Activated naive CD8-positive, alpha-beta T cell (primary cell): ENCODE results near the gene OGFR.

Experiments used
- H3K27ac Mint-ChIP-seq: one replicate; pipeline ENCODE4 v1.8.0; 2021; ENCODE audit warnings: mixed read lengths
- H3K27me3 Mint-ChIP-seq: one replicate; pipeline ENCODE4 v1.8.0; 2021; ENCODE audit warnings: mixed read lengths
- H3K36me3 Mint-ChIP-seq: one replicate; pipeline ENCODE4 v1.8.0; 2021; ENCODE audit warnings: mixed read lengths
- H3K4me1 Mint-ChIP-seq: one replicate; pipeline ENCODE4 v1.8.0; 2021; ENCODE audit warnings: low read depth, mixed read lengths
- H3K4me3 Mint-ChIP-seq: one replicate; pipeline ENCODE4 v1.8.0; 2021; ENCODE audit warnings: mild to moderate bottlenecking, mixed read lengths
- H3K9me3 Mint-ChIP-seq: one replicate; pipeline ENCODE4 v1.8.0; 2021; ENCODE audit warnings: low read depth, mixed read lengths

Gene OGFR

DNA sequence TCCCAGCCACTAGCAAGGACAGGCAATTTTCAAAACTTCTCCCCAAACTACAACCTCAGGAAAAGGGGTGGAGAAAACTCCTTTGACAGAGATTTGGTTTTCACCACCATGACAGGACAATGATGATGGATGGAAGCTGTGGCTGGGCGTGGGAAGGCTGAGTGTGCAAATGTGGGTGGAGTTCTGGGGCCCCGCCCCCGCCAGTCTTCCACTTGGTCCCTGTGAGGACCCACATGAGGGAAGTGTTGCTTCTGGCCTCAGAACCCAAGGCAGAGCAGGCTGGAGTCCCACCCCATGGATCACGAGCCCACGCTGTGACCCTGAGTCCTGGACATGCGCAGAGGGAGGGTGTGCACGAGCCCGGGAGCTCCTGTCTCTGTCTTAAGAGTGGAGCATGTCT is 29.9 kb upstream of the OGFR start:
- Mint-ChIP-seq H3K27ac (peak overlapping the region; percentile 87), H3K4me3 (peak overlapping the region; percentile 28), H3K9me3 (no peaks in the 10 kb centered on the region), H3K4me1 (peaks cover 49% of the 10 kb centered on the region), H3K36me3 (no peaks in the 10 kb centered on the region), H3K27me3 (no peaks in the 10 kb centered on the region)

DNA sequence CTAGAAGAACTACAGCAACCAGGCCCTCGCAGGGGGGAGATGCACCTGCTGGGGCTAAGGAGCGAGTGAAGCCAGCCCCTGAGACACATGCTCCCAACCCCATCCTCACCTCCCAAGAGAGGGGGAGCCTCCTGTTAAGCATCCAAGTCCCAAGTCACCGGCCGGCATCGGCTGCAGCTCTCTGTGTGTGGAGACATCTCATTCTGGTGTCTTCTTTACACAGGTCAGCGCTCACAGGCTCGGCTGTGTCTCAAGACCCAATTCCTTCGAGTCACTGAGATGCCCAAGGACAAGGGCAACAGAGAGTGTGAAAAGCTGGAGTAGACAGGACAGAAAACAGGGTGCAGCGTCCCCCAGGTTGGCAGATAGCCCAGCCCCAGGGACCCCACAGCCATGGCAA is 29.4 kb upstream of the OGFR start:
- Mint-ChIP-seq H3K27me3 (no peaks in the 10 kb centered on the region), H3K4me3 (no peak overlapping the region), H3K4me1 (peaks cover 49% of the 10 kb centered on the region), H3K27ac (peak overlapping the region; percentile 87), H3K36me3 (no peaks in the 10 kb centered on the region), H3K9me3 (no peaks in the 10 kb centered on the region)

DNA sequence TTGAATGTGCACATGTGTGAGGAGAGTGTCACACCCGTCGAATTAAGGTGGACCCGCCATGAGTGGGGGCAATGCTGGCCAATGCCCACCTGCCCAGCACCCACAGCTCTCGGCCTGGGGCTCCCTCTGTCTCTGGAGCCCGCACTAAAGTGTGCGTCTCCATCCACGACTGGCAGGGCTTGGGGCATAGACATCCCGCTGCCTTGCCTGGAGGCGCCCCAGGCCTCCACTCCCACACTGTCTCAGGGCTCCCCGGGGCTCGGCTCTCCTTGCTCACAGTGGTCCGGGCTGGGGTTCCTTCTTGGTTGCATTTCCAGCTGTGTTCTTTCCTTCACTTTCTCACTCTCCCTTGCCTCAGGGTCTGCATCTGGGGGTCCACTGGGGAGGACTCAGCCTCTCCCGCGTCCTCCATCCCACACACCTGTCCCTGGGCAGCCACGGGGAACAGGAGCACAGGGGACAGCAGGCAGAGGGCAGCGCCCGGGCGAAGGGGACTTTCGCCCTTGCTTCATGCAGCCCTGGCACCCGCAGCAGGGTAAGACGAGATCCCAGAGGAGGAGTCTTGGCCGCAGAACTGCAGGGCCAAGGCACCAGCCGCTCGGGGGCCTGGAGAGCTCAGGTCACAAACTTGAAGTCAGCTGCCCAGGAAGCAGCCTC is 28.5 kb upstream of the OGFR start:
- Mint-ChIP-seq H3K27ac (peak overlapping the region; percentile 87), H3K4me3 (peak overlapping the region; percentile 63), H3K4me1 (peaks cover 49% of the 10 kb centered on the region), H3K9me3 (no peaks in the 10 kb centered on the region), H3K36me3 (no peaks in the 10 kb centered on the region), H3K27me3 (no peaks in the 10 kb centered on the region)

DNA sequence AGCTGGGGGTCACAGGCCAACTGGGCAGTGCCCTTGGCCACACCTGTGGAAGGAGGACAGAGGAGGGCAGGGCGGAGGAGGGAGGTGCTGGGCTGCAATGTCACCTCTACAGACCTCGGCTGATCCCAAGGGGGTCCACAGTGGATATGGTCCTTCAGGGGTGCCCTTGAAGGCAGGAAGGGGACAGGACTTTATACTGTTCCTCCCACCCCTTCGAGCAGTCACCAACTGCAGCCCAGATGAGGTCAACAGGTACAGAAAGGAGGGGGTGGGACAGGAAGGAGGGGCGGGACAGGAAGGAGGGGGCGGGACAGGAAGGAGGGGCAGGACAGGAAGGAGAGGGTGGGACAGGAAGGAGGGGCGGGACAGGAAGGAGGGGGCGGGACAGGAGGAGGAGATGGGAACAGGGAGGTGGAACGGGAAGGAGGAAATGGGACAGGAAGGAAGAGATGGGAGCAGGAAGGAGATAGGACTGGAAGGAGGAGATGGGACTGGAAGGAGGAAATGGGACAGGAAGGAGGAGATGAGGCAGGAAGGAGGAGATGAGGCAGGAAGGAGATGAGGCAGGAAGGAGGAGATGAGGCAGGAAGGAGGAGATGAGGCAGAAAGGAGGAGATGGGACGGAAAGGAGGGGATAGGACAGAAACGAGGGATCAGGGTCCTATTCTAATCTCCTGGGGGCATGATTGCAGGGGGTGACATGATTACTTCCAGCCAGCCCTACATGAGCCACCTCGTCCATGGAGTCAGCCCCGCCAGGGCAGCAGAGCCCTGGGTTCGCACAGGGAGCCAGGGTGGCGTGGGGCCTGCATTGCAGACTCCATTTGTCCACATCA is 27.7 kb upstream of the OGFR start:
- Mint-ChIP-seq H3K36me3 (no peaks in the 10 kb centered on the region), H3K27ac (peak overlapping the region; percentile 87), H3K4me1 (peaks cover 48% of the 10 kb centered on the region)

DNA sequence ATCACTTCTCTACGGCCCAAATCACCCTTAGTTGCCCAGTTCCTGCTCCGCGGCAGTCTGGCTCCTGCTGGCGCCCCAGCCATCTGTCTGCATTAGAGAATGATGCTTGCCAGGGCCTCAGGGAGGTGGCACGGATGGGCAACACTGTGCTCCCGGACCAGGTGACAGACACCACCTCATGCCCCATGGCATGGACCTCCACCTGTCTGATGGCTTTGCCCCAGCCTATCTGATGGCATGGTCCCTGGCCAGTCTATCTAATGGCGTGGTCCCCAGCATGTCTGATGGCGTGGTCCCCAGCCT is 27.2 kb upstream of the OGFR start:
- peaks cover 48% of the 10 kb centered on the region for H3K4me1 Mint-ChIP-seq
- H3K9me3 Mint-ChIP-seq = no peaks in the 10 kb centered on the region
- no peaks in the 10 kb centered on the region for H3K27me3 Mint-ChIP-seq
- peak overlapping the region; percentile 87 for H3K27ac Mint-ChIP-seq
- H3K4me3 Mint-ChIP-seq = no peak overlapping the region
- no peaks in the 10 kb centered on the region for H3K36me3 Mint-ChIP-seq

More for the DNA sequence above, 27.7 kb upstream of the OGFR start:
- Mint-ChIP-seq H3K4me3 (peak overlapping the region; percentile 67), H3K27me3 (no peaks in the 10 kb centered on the region), H3K9me3 (no peaks in the 10 kb centered on the region)

DNA sequence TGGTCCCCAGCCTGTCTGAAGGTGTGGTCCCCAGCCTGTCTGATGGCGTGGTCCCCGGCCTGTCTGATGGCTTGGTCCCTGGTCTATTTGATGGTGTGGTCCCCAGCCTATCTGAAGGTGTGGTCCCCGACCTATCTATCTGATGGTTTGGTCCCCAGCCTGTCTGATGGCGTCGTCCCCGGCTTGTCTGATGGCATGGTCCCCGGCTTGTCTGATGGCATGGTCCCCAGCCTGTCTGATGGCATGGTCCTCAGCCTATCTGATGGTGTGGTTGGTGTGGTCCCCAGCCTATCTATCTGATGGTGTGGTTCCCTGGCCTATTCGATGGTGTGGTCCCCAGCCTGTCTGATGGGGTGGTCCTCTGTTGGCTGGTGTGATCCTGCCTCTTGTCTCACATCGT is 26.6 kb upstream of the OGFR start:
- no peaks in the 10 kb centered on the region for H3K9me3 Mint-ChIP-seq
- peaks cover 44% of the 10 kb centered on the region for H3K4me1 Mint-ChIP-seq
- no peak overlapping the region for H3K4me3 Mint-ChIP-seq
- H3K27ac Mint-ChIP-seq = no peak overlapping the region
- no peaks in the 10 kb centered on the region for H3K36me3 Mint-ChIP-seq
- H3K27me3 Mint-ChIP-seq = no peaks in the 10 kb centered on the region

DNA sequence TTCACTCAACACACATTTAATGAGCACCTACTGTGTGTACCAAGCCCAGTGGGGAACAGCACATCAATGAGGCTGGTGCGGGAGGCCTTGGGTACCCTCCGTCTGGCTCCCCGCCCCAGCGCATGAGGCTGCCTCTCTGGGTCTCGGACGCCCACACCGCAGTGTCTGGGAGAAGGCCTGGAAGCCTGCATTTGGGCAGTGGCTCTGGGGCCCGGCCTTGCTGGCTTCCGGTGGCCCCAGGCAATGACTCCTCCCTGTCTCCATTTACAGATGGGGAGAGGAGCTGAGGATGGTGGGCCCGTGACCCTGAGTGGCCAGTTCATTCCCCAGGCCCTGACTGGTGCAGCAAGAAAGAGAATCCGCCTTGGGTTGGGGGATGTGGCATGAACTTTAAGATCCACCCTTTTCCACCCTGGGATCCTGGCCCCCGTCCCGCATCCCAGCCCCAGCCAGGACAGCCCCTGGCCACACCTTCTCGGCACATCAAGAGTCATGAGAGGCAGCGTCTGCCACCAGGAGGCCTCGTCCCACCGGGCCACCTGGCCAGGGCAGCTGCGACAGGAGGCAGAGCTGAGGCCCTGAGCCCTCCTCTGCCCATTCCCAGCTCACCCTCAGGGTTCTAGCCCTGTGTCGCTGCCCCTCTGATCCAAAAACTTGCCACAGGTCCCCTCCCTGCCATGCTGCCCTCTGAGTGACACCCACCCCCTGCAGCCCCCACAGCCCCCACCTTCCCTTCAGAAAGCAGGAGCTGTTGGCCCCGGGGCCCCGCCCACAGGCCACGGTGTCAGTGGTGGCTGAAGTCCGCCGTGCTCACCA is 25.8 kb upstream of the OGFR start:
- Mint-ChIP-seq H3K4me1 (peaks cover 40% of the 10 kb centered on the region), H3K9me3 (no peaks in the 10 kb centered on the region), H3K36me3 (no peaks in the 10 kb centered on the region), H3K27me3 (no peaks in the 10 kb centered on the region), H3K4me3 (no peak overlapping the region), H3K27ac (no peak overlapping the region)

DNA sequence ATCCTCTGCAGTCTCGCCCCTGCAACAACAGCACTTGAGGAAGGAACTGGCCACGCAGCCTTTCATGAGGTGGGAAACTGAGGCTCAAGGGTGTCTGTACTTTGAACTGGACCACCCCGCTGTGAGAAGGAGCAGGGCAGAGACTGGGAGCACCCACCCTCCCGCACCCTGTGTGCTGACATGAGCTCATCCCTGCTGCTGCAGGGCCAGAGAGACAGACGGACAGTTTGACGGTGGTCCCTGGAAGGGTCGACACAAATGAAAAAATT is 25.3 kb upstream of the OGFR start:
- Mint-ChIP-seq H3K27ac (no peak overlapping the region), H3K36me3 (no peaks in the 10 kb centered on the region), H3K27me3 (no peaks in the 10 kb centered on the region), H3K4me3 (no peak overlapping the region), H3K4me1 (peaks cover 36% of the 10 kb centered on the region), H3K9me3 (no peaks in the 10 kb centered on the region)

DNA sequence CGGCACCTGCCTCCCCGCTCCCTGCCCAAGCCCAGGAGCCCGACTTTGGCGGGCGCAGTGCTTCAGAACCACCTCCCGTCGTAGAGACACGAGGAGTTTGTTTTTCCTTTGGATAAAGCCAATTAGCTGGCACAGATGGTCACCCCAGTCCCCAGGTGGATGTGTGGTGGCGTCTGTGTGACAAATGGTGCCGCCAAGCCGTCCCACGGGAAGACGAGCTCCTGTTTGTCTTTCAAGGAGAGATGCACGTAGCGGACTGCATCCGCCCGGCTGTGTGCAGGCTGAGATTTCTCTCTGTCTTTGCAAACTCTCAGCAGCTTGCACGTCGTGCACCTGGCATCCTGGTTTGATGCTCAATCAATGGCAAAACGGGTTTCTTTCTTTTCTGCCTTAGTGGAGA is 24.4 kb upstream of the OGFR start:
- Mint-ChIP-seq H3K36me3 (no peaks in the 10 kb centered on the region), H3K27me3 (no peaks in the 10 kb centered on the region), H3K4me1 (peaks cover 30% of the 10 kb centered on the region), H3K27ac (no peak overlapping the region), H3K9me3 (no peaks in the 10 kb centered on the region), H3K4me3 (no peak overlapping the region)

DNA sequence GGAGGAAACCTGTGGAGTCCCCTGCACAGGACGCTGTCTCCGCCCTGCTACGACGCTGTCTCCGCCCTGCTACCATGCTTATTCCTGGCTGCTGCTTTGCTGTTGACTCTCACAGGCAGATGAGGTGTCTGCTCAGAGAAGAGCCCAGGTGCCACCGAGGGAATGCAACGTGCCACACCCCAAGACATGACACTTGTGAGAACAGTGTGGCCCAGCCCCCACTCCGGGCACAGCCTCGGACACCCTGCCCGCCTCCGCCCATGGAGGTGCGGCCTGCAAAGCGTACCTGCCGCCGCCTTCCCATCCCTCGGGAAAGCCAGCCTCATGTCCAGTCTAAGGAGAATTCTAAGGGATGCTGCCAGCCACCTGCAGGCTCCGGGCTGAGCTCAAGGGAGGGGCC is 23.9 kb upstream of the OGFR start:
- Mint-ChIP-seq H3K27me3 (no peaks in the 10 kb centered on the region), H3K4me3 (no peak overlapping the region), H3K9me3 (no peaks in the 10 kb centered on the region), H3K4me1 (peaks cover 25% of the 10 kb centered on the region), H3K36me3 (no peaks in the 10 kb centered on the region), H3K27ac (no peak overlapping the region)

DNA sequence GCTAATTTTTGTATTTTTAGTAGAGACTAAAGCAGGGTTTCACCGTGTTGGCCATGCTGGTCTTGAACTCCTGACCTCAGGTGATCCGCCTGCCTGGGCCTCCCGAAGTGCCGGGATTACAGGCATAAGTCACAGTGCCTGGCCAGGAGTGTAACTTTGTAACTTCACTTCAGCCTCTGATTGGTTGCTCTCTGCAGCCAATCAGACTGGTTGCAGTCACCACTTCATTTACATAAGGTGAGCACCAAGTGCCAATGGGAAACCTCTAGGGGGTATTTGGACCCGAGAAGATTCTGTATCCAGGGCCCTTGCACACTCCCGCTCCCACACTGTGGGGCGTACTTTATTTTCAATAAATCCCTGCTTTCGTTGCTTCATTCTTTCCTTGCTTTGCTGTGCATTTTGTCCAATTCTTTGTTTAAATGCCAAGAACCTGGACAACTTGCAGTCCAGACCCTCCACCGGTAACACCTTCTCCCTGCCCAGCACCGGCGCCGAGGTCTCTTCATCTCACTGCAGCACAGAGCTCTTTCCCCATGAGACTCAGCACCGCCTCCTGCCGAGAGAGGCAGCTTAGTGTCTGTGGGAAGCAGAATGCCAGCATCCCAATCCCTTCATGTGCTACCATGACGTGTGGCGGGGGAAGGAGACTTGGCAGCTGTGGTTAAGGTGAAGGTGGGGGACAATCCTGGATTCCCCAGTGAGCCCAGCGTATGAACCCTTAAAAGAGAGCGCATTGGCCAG is 22.3 kb upstream of the OGFR start:
- Mint-ChIP-seq H3K4me3 (no peak overlapping the region), H3K36me3 (no peaks in the 10 kb centered on the region), H3K4me1 (peaks cover 13% of the 10 kb centered on the region), H3K27ac (no peak overlapping the region), H3K9me3 (no peaks in the 10 kb centered on the region), H3K27me3 (no peaks in the 10 kb centered on the region)

DNA sequence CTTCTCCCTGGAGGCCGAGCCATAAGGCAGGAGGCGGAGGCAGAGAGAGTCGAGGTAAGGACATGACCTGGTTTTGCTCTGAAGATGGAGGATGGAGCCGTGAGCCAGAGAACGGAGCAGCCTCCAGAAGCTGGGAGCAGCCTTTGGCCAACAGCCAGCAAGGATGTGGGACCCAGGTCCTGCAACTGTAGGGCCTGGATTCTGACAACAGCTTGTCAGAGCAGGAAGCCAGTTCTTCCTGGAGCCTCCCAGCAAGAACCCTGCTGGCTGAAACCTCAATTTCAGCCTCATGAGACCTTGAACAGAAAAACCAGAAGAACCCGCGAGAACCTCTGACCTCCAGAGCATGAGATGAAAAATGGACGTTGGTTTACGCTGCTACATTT is 21.7 kb upstream of the OGFR start:
- peaks cover 14% of the 10 kb centered on the region for H3K4me1 Mint-ChIP-seq
- no peak overlapping the region for H3K27ac Mint-ChIP-seq
- no peaks in the 10 kb centered on the region for H3K27me3 Mint-ChIP-seq
- no peak overlapping the region for H3K4me3 Mint-ChIP-seq
- no peaks in the 10 kb centered on the region for H3K36me3 Mint-ChIP-seq
- no peaks in the 10 kb centered on the region for H3K9me3 Mint-ChIP-seq

DNA sequence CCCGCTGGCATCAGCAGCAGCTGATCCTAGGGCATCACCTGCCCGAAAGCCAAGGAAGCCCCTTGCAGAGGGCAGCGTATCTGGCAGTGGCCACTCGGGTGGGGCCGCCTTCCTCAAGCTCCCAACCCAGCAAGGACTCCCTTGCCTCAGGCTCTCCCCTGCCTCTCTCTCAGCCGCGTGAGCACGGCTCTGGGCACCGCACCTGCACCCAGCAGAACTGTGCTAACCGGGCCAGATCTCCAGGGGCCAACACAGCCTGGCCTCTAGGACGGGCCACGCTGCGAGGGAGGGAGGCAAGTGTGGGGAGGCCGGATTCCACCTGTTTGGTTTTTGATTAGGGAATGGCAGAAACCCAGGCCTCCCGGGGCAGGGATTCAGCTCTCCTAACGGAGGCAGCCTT is 20.1 kb upstream of the OGFR start:
- Mint-ChIP-seq H3K4me1 (peaks cover 10% of the 10 kb centered on the region), H3K36me3 (no peaks in the 10 kb centered on the region)

DNA sequence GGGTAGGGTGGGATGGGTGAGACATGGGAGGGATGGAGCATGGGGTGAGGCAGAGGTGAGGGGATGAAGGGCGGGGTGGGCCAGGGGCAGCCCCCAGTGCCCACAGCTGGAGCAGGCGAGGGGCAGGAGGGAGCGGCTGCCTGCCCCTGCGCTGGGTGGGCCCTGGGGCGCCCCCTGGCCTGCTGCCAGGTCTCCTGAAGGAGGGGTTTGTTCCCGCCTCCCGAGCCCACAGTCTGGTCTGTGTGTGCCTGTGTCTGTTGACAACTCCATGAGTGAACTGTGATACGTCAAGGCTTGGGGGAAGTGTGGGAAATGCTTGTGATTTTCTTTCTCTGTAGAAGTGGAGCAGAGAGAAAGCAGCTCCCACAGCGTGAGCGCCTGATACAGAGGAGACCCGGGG is 19.2 kb upstream of the OGFR start:
- peaks cover 10% of the 10 kb centered on the region for H3K4me1 Mint-ChIP-seq
- no peaks in the 10 kb centered on the region for H3K27me3 Mint-ChIP-seq
- no peaks in the 10 kb centered on the region for H3K9me3 Mint-ChIP-seq
- H3K36me3 Mint-ChIP-seq = no peaks in the 10 kb centered on the region
- no peak overlapping the region for H3K4me3 Mint-ChIP-seq
- H3K27ac Mint-ChIP-seq = no peak overlapping the region

More for the DNA sequence above, 20.1 kb upstream of the OGFR start:
- no peaks in the 10 kb centered on the region for H3K9me3 Mint-ChIP-seq
- no peak overlapping the region for H3K27ac Mint-ChIP-seq
- no peak overlapping the region for H3K4me3 Mint-ChIP-seq
- no peaks in the 10 kb centered on the region for H3K27me3 Mint-ChIP-seq

DNA sequence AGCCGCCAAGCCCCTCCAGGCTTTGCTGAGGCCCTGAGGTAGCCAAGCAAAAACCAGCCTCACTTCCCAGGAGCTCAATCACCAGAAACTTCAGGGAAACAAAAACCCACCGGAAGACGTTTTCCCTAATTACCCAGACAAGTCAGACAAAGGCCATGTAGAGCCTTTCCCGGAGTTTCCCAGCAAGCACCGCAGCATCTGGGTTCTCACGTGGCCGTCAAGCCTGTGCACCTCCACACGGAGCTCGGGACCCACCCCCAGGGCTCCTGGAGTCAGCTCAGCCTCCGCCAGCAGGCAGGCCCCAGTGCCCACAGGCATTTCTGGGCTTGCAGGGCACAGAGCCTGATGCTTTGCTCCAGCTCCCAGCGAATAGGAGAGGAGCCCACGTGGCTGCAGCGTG is 18.5 kb upstream of the OGFR start:
- no peaks in the 10 kb centered on the region for H3K36me3 Mint-ChIP-seq
- no peak overlapping the region for H3K27ac Mint-ChIP-seq

More for the DNA sequence above, 18.5 kb upstream of the OGFR start:
- no peak overlapping the region for H3K4me3 Mint-ChIP-seq
- H3K27me3 Mint-ChIP-seq = no peaks in the 10 kb centered on the region
- H3K9me3 Mint-ChIP-seq = no peaks in the 10 kb centered on the region
- H3K4me1 Mint-ChIP-seq = peaks cover 13% of the 10 kb centered on the region
